Glomerular visceral epithelial cell (primary cell): ENCODE measurements around the gene VENTX.
"Not testable (repeated sequence)": the region's sequence is repeated elsewhere in the genome, so short reads cannot be mapped to it uniquely, and the experiment has no call there.

Source experiments
- DNase-seq: peaks from one replicate; pipeline ENCODE4 v3.0.0-alpha.2; 2016; ENCODE audit errors: extremely low spot score

VENTX gene

DNA sequence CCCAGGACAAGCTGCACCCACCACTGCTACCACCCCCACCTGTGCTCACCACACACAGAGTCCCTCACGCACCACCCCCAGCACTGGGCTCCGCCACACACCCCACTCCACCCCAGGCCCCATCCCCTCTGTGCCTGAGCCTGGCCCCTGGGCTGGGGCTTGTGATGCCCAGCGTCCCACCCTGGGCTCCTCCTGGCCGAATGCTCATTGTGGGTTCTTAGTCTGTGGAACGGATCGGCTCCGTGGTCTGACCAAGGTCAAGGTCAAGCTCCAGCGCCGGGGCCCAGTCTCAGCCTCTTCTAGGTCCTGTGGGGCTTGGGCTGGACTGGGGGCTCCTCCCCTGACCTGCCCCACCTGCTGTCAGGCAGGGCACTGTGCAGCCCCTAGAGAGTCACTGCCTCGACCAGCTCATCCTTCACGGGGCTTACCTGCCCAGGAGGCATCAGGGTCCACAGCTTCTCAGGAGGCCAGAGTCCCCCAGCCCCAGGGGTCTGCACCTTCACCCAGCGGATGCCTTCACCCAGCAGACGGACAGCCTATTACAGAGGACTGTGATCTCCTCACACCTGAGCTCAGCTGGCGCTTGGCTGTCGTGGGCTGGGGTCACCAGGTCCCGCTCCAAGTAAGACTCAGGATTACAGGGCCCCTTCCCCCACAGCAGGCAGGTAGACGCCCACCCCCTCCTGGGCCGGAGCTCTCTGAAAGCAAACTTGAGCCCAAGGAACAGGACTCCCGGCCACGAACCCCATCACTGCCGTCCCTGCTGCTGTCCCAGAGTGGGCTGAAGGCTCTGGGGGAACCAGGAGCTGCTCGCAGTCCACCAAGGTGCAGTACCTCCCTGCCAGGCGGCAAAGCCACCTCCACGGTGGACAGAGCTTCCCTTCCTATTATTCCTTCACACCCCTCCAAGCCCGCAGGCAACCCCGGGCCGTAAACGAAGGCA, 22.9 kb upstream of the VENTX start:
- DNase-seq: no peak

DNA sequence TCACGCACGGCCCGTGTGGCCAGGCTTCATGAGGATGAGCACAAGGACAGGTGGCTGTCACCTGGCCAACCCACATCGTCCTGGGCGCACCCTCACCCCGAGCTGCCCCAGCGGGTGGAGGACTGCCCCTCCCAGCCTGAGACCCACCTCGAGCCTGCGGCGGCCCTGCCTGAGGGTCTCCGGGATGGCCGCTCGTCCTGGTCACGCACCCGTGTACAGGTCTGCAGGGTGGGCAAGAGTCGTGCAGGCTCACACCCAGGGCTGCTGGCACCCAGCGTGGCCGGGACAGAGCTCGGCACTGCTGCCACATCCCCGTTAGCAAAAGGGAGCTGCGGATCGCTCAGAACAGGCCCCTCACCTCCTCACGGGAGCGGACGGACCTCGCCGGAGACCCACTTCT, 22.1 kb upstream of the VENTX start:
- DNase-seq: no peak

DNA sequence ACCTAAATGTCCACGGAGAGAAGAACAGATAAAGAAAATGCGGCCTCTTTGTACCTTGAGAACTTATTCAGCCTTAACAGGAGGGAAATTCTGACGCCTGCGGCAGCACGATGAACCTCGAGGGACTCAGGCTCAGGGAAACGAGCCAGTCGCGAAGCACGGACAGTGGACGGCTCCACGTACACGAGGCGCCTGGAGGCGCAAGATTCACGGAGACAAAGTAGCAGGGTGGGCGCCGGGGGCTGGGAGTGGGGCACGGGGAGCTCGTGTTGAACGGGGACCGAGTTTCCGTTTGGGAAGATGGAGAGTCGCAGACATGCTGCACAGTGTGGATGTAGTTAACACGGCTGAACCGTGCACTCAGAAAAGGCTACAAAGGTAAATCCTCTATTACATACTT, 20.9 kb upstream of the VENTX start:
- DNase-seq: no peak

DNA sequence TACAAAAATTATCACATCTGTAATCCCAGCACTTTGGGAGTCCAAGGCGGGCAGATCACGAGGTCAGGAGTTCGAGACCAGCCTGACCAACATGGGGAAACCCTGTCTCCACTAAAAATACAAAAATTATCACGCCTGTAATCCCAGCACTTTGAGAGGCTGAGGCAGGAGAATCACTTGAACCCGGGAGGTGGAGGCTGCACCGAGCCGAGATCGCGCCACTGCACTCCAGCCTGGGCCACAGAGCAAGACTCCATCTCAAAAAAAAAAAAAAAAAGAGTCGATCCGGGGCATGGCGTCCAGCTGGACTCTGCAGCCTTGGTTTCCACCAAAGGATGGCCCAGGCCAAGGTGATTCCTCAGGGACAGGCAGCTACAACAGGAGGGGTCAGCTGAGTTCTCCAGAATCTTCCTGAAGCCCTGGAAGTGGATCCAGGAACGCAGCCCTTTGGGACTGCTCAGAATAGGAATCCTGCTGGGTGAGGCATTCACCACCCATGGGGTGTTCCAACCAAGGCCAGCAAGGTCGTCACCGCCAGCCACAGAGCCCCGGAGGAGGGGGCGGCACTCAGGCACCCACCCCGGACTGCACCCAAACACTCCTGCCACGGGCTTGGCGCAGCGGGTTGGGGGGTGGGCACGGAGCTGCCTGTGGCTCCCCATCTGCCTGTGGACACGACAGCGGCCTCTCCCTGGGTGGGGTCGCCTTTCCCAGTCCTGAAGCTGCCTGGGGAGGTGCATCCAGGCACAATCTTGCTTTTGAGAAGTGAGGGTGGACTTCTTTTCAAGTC, 19.7 kb upstream of the VENTX start:
- DNase-seq: no peak

DNA sequence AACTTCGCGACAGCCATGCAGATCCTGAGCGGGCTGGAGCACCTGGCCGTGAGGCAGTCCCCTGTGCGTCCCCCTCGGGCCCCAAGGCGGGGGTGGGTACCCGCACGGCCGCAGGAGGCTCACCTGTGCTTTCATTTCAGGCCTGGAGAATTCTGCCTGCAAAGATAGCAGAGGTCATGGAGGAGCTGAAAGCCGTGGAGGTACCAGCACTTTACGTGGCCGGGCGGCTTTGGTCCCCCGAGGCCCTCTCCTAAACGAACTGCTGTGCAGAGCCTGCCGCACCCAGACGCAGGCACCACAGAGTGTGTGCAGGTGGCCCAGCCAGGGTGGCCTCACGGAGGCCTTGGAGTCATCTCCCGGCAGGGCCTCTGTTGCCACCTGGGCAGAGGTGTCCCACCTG, 18.8 kb upstream of the VENTX start:
- no peak for DNase-seq

DNA sequence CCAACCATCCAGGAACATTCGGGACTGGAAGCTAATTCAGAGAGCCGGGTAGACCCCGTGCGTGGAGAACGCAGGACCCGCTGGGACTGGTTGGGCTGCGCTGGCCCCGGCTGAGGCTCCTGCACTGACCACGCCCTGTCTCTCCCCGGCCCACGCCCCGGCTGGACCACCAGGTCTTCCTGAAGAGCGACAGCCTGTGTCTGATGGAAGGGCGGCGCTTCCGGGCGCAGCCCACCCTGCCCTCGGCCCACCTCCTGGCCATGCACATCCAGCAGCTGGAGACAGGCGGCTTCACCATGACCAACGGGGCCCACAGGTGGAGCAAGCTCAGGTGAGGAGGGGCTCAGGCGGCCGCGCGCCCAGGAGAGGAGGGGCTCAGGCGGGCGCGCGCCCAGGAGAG, 17.9 kb upstream of the VENTX start:
- DNase-seq: no peak

DNA sequence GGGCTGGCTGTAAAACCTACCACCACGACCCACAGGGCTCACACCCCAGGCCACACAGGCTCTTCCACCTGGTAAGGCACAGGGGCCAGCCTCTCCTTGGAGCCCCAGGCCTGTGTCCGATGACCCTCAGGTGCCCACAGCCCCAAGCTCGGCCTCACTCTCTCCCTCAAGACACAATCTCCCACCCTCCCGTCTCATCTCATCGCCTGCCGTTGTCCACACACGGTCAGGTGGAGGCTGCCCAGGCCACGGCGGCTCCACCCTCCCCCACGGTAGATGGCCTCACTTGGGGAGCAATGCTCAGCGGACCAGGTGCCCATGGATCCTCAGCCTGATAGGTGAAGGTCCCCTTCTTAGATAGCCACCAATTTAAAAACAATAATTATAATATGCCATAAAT, 16.3 kb upstream of the VENTX start:
- no peak for DNase-seq

DNA sequence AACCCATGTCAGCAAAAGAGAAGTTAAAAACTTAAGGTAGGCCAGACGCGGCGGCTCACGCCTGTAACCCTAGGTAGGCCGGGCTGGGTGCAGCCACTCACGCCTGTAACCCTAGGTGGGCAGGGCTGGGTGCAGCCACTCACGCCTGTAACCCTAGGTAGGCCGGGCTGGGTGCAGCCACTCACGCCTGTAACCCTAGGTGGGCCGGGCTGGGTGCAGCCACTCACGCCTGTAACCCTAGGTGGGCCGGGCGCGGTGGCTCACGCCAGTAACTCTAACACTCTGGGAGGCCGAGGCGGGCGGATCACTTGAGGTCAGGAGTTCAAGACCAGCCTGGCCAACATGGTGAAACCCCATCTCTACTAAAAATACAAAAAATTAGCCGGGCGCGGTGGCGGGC, 15.9 kb upstream of the VENTX start:
- DNase-seq: not testable (repeated sequence)

DNA sequence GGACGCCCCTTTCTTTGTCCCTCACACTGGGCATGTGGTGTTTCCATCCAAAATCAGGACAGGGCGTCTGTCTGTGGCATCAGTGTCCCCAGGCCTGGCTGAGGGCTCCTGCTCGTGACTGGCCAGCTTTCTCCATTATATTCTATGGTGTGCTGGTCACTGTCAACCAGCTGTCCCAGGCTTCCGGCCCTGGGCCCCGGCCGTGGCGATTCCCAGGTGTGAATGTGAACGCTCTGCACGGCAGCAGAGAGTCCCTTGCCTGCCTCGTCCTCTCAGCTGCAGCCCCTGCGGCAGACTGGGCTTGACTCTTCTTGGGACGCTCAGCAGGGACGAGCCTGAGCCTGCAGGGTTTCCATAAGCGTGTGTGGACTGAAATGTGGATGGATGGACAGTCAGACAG, 13.6 kb upstream of the VENTX start:
- no peak for DNase-seq

DNA sequence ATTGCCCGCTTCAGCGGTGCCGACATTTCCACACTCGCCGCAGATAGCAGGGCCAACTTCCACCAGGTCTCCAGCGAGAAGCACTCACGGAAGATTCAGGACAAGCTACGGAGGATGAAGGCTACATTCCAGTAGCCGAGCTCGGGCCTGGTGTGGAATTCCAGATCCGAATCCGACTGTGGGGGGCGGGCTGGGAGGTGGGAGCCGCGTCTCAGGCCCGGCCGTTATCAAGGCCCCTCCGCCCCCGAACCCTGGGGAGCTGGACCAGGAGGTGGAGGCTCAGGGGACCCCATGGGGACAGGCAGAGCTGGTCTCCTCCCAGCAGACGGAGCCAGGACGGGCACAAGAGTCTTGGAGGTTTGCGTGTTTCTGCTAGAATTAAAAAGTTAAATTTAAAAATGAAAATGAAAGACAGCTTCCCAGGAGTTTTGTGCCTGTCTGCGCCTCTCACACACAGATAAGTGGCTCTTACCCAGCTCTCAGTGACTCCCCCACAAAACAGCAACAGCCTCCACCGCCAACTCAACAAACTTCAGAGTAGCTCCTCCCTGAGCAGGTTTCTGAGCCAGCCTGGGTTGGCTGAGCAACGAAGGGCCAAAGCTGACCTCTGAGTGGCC, 12.8 kb upstream of the VENTX start:
- no peak for DNase-seq

DNA sequence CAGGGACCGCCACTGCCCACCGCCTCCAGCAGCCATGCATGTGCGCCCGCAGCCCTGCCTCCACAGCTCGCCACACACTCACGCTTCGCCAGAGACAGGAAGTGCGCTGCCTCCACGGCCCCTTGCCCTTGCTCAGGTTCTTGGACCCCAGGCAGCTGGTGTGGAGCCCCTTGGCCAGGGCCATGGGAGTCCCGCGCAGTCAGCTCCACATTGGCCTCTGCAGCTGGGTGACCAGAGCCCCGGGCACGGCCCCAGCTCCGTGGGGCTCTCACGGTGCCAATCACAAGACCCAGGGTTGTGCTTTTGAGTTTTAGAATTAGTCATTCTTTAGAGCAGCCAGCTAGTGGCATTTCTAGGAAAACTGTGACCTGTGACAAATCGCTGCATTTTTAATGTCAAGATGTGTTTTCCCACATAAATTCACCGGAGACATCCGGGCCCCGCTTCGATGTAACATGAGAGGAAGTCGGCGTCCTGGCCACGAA, 11.9 kb upstream of the VENTX start:
- DNase-seq: no peak

DNA sequence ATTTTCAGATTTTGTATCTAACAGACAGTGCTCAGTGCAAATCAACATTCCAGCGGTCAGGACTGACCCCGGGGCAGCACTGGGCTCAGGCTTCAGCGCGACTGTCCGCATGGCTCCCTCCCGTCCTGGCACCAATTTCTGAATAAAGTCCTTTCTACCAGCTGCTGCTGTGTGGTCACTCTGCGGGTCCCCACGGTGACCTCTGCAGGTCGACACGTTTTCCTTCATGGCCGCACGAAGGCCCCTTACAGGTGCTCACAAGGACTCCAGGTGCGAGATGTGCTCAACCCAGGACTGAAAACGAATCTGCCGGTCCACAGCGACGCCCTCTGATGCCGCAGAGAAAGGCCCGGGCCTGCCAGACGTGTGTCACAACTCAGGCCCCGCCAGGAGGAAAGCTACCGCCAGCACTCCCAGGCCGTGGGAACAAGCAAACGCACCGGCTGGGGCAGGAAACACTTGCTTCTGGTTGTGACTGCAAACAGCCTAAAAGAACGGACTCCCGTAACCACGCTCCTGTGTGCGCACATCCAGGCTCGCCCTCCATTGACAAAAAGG, 11.3 kb upstream of the VENTX start:
- no peak for DNase-seq

DNA sequence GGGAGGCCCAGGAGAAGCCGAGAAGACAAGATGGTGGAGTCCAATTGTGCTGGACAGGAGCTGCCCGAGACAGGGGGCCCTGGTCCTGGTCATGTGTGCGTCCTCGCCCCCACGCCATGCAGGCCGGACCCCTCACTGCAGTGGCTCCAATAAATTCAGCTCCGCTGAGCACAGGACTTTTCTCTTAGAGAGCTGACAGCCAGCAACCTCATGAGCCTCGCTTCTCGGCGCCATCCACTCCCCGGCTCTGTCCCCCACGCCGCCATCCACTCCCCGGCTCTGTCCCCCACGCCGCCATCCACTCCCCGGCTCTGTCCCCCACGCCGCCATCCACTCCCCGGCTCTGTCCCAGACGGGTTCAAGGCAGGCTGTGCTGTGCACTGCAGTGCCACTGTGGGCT, 10.4 kb upstream of the VENTX start:
- DNase-seq: no peak

DNA sequence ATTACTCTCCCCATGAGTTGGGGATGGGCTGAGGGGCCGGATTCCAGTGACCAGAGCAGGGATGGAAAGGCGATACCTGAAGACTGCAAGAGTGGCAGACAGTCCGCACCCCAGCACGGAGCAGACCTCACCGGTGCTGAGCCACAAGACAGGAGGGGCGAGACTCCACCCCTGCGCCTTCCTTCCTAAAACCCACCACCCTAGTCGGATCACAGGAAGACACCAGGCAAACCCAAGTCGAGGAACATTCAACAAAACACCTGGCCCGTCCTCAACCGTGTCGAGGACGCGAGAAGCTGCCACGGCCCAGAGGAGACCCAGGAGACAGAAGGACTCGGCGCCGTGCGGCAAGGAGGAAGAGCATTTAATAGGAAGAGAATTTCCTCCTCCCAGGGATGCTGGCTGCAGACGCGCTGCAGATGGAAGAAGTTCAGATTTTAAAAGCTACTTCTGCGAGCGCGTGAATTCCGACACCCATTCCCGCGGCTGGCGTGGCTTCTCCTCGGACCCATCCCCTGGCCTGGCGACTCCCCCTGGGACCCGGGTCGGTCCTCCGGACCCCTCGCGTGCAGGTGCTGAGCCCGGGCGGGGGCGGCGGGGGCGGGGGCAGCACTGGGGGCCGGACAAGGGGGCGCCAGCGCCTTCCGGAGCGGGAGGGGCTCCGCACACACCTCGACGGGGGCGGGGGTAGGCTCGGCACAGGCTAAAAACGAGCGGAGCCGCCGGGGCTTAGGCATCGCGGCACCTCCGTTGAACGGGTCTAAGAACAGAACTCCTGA, 8.2 kb upstream of the VENTX start:
- DNase-seq: no peak

DNA sequence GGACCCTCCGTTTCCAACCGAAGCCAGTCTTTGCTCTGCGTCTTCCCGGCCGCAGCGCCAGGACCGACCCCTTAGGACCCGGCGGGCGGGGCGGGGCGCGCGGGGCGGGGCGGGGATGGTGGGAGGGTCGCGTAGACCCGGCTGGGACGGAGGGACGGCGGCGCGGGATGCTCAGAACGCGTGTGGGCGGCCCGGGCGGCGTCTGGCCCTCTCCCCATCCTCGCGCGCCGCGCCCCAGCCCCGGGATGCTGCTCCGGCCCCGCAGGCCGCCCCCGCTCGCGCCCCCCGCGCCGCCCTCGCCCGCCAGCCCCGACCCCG, 7.7 kb upstream of the VENTX start, which contains the start of gene UTF1:
UTF1 (plus strand) TSS at position 174 of the 318 bp plus-strand sequence; CDS start at position 246, 72 bp downstream.
- no peak for DNase-seq

DNA sequence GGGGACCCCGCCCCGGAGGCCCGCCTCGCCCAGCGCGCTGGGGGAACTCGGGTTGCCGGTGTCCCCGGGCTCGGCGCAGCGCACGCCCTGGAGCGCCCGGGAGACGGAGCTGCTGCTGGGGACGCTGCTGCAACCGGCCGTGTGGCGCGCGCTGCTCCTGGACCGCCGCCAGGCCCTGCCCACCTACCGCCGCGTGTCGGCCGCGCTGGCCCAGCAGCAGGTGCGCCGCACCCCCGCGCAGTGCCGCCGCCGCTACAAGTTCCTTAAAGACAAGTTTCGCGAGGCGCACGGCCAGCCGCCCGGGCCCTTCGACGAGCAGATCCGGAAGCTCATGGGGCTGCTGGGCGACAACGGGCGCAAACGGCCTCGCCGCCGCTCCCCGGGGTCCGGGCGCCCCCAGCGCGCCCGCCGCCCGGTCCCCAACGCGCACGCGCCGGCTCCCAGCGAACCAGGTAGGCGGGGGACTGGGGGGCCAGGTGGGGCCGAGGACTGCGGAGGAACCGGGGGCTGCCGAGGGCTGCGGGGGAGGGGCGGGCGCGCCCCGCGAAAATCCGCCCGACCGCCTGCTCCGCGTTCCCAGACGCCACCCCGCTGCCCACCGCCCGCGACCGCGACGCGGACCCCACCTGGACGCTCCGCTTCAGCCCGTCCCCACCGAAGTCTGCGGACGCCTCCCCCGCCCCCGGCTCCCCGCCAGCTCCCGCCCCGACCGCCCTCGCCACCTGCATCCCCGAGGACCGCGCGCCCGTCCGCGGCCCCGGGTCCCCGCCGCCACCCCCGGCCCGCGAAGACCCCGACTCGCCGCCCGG, 7.1 kb upstream of the VENTX start:
- DNase-seq: no peak

DNA sequence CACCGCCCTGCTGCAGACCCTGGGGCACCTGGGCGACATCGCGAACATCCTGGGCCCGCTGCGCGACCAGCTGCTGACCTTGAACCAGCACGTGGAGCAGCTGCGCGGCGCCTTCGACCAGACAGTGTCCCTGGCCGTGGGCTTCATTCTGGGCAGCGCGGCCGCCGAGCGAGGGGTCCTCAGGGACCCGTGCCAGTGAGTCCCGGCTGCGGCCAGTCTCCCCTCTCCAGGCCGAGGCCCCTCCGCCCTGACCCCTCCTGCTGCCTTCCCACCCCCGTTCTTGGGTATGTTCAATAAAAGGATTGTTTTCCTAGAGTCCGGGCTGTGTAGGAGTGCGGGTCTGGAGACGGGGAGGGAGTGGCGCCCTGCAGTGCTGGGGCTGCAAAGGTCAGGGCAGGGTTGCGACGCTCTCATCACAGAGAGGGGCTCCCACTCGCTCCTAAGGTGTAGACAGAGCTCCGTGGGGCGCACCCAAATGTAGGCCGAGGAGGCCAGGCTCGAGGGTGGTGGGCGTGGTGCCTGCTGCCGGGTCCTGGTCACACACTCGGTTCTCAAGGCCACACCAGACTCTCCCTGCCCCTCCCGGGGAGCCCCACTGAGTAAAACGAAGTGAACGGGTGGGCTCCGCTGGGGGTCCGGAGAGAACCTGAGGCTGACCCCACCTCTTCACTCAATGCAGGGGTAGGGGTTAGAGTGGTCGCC, 6.3 kb upstream of the VENTX start:
- no peak for DNase-seq

DNA sequence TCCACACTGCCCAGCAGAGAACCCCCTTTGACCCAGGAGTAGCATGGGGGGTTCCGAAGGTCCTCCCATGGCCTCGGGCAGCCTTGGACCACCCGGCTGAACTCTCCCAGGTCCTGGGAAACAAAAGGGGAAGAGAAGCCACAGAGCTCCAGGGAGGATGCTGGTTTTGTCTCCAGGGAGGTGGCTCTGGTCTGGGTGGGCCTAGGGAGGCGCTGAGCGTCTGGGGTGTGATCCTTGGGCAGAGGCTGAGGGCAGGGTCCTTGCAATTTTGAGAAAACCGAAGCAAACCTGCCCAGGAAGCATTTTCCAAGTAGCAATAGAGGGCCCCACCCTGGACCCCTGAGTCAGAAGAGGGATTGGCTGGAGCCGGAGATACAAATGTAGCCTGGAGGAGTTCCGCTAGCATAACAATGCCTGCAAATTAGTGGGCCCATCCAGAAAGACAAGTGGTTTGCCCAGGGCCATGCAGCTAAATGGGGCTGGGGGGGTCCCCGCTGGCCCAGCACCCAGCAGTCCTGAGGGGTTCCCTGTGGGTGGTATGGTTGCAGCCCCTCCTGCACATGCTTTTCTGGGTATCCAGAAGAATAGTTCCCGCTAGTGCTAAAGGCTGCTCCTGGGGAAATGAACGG, 5.6 kb upstream of the VENTX start:
- DNase-seq: no peak

DNA sequence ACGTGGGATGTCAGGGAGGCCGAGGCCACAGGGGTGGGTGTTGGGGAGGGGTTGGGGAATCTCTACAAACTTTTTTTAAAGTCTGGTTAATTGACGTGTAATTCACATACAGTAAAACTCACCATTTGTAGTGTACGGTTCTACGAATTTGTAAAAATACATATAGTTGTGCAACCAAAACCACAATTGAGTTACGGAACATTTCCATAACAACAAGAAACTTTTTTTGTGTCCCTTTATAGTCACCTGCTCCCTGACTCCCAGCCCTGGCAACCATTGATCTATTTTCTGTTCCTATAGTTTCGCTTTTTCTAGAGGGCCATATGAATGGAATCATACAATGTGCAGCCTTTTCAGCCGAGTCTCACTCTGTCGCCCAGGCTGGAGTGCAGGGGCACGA, 2.9 kb upstream of the VENTX start:
- not testable (repeated sequence) for DNase-seq
